ENCODE measurements around the gene RPS6KA2.

RPS6KA2 gene

GRCh38 chr6:166478782-166479592 is 148.1 kb downstream of the RPS6KA2 start:
- DNase-seq: no peak

GRCh38 chr6:166477647-166478365 is 149.2 kb downstream of the RPS6KA2 start:
- no peak for DNase-seq

- no peak for DNase-seq
These were observed 150.3 kb downstream of the RPS6KA2 start for GRCh38 chr6:166476634-166477215.

- DNase-seq: no peak
These were observed 150.9 kb downstream of the RPS6KA2 start for GRCh38 chr6:166476061-166476591.

GRCh38 chr6:166474721-166475565 is 152.1 kb downstream of the RPS6KA2 start:
- DNase-seq: no peak

GRCh38 chr6:166473886-166474571 is 153.0 kb downstream of the RPS6KA2 start:
- DNase-seq: no peak

GRCh38 chr6:166472636-166473035 is 154.4 kb downstream of the RPS6KA2 start:
- DNase-seq: no peak

GRCh38 chr6:166471797-166472260 is 155.2 kb downstream of the RPS6KA2 start:
- no peak for DNase-seq

GRCh38 chr6:166470863-166471410 is 156.1 kb downstream of the RPS6KA2 start:
- no peak for DNase-seq

GRCh38 chr6:166470029-166470862 is 156.8 kb downstream of the RPS6KA2 start:
- DNase-seq: no peak

- DNase-seq: no peak
These were observed 157.6 kb downstream of the RPS6KA2 start for GRCh38 chr6:166469426-166469961.

- DNase-seq: no peak
These were observed 159.5 kb downstream of the RPS6KA2 start for GRCh38 chr6:166467436-166468000.

GRCh38 chr6:166466178-166467122 is 160.6 kb downstream of the RPS6KA2 start:
- no peak for DNase-seq

- no peak for DNase-seq
These were observed 161.4 kb downstream of the RPS6KA2 start for GRCh38 chr6:166465671-166466087.

GRCh38 chr6:166465003-166465399 is 162.1 kb downstream of the RPS6KA2 start:
- no peak for DNase-seq

GRCh38 chr6:166464068-166465002 is 162.7 kb downstream of the RPS6KA2 start:
- DNase-seq: no peak

GRCh38 chr6:166463359-166464067 is 163.5 kb downstream of the RPS6KA2 start:
- DNase-seq: no peak

Measured in hematopoietic multipotent progenitor cell treated with erythropoietin and hydrocortisone succinate and interleukin-3 and kit ligand, for 6 days (in vitro differentiated cells).